Astrocyte (in vitro differentiated cells and primary cell): ENCODE data around the gene PLEKHG2. TPM values are rescaled to one million over a fixed set of nuclear protein-coding genes. Genes with fewer than 3 reads are reported as not detected.
A peak's percentile ranks its signal among the peaks of the same experiment; 100 is the strongest.

Source experiments
- DNase-seq: peaks from one replicate; pipeline ENCODE4 v3.0.0-alpha.2; 2010; ENCODE audit warnings: low read depth
- FAIRE-seq: peaks from 2 replicates; lab custom pipeline; 2011; peaks lifted over from hg19 to GRCh38; lab: Jason Lieb, UNC
- H2AFZ ChIP-seq: 2 replicates; pipeline ENCODE4 v1.6.0; 2012; ENCODE audit warnings: low read depth, low read length, inconsistent platforms
- H3K27ac ChIP-seq: 2 replicates; pipeline ENCODE4 v1.5.1; 2011; ENCODE audit warnings: low read depth, low read length, inconsistent platforms
- H3K27me3 ChIP-seq: 2 replicates; pipeline ENCODE4 v1.6.0; 2011; ENCODE audit warnings: low read length, inconsistent platforms; ENCODE audit not compliant: insufficient read depth
- H3K36me3 ChIP-seq: 2 replicates; pipeline ENCODE4 v1.5.1; 2011; ENCODE audit warnings: low read length, inconsistent platforms; ENCODE audit not compliant: insufficient read depth
- H3K4me1 ChIP-seq: 2 replicates; pipeline ENCODE4 v1.5.1; 2011; ENCODE audit warnings: low read length, inconsistent platforms; ENCODE audit not compliant: insufficient read depth
- H3K4me2 ChIP-seq: 2 replicates; pipeline ENCODE4 v1.6.0; 2012; ENCODE audit warnings: low read length, inconsistent platforms
- H3K4me3 ChIP-seq: 2 replicates; pipeline ENCODE4 v1.5.1; 2011; ENCODE audit warnings: low read depth, mild to moderate bottlenecking, low read length, inconsistent platforms; ENCODE audit not compliant: insufficient read depth
- H3K79me2 ChIP-seq: 2 replicates; pipeline ENCODE4 v1.6.0; 2012; ENCODE audit warnings: mild to moderate bottlenecking, low read length, inconsistent platforms; ENCODE audit not compliant: insufficient read depth
- H3K9ac ChIP-seq: 2 replicates; pipeline ENCODE4 v1.6.0; 2012; ENCODE audit warnings: mild to moderate bottlenecking, low read length, inconsistent platforms
- H3K9me3 ChIP-seq: 2 replicates; pipeline ENCODE4 v1.5.1; 2012; ENCODE audit warnings: low read depth, mild to moderate bottlenecking, low read length, inconsistent platforms; ENCODE audit not compliant: insufficient read depth
- H4K20me1 ChIP-seq: 2 replicates; pipeline ENCODE4 v1.6.0; 2012; ENCODE audit warnings: low read length, inconsistent platforms; ENCODE audit not compliant: insufficient read depth
- H3K27ac Mint-ChIP-seq: one replicate; pipeline ENCODE4 v1.8.0; 2021; ENCODE audit warnings: mild to moderate bottlenecking, mixed read lengths; ENCODE audit not compliant: unreplicated experiment
- H3K27me3 Mint-ChIP-seq: one replicate; pipeline ENCODE4 v1.8.0; 2021; ENCODE audit warnings: low read depth, mixed read lengths; ENCODE audit not compliant: unreplicated experiment
- H3K36me3 Mint-ChIP-seq: one replicate; pipeline ENCODE4 v1.8.0; 2021; ENCODE audit warnings: low read depth, mixed read lengths; ENCODE audit not compliant: unreplicated experiment
- H3K4me1 Mint-ChIP-seq: one replicate; pipeline ENCODE4 v1.8.0; 2021; ENCODE audit warnings: low read depth, mixed read lengths; ENCODE audit not compliant: unreplicated experiment
- H3K4me3 Mint-ChIP-seq: one replicate; pipeline ENCODE4 v1.8.0; 2021; ENCODE audit warnings: mild to moderate bottlenecking, moderate library complexity, mixed read lengths; ENCODE audit not compliant: unreplicated experiment
- H3K9me3 Mint-ChIP-seq: one replicate; pipeline ENCODE4 v1.8.0; 2021; ENCODE audit warnings: mild to moderate bottlenecking, mixed read lengths; ENCODE audit not compliant: unreplicated experiment
- CTCF ChIP-seq: IDR thresholded peaks from 2 replicates; pipeline ENCODE4 v1.5.1; 2011; ENCODE audit warnings: low read depth, mild to moderate bottlenecking, inconsistent platforms, low read length, moderate library complexity; ENCODE audit not compliant: insufficient read depth
- EZH2 ChIP-seq: IDR thresholded peaks from 2 replicates; pipeline ENCODE4 v1.6.1; 2012; ENCODE audit warnings: mild to moderate bottlenecking, low read length, inconsistent platforms; ENCODE audit not compliant: insufficient read depth
- total RNA-seq: library from RNA; stranded (reverse); gene quantifications from 2 replicates; pipeline ENCODE4 v1.2.1, GENCODE V29; 2021

The PLEKHG2 gene
- total RNA-seq, 1 donor from 2014 or later: 102 TPM

- peaks cover 28% of the 10 kb centered on the region for H3K36me3 ChIP-seq
- no peak overlapping the region for H3K9ac ChIP-seq
- H3K79me2 ChIP-seq: peaks cover 5% of the 10 kb centered on the region
- TF ChIP-seq CTCF: no peak
- no peak for TF ChIP-seq EZH2
- peaks cover 15% of the 10 kb centered on the region for H4K20me1 ChIP-seq
- Mint-ChIP-seq H3K4me1 (peaks cover 3% of the 10 kb centered on the region), H3K9me3 (no peaks in the 10 kb centered on the region), H3K27me3 (no peaks in the 10 kb centered on the region), H3K4me3 (no peak overlapping the region), H3K36me3 (peaks cover 38% of the 10 kb centered on the region), H3K27ac (no peak overlapping the region)
- no peak overlapping the region for H3K4me2 ChIP-seq
- H3K9me3 ChIP-seq: no peaks in the 10 kb centered on the region
- no peak overlapping the region for H3K4me3 ChIP-seq
- H3K27ac ChIP-seq: no peak overlapping the region
- DNase-seq: no peak
- peaks cover 15% of the 10 kb centered on the region for H3K4me1 ChIP-seq
- no peak for FAIRE-seq
- H3K27me3 ChIP-seq: no peaks in the 10 kb centered on the region
- H2AFZ ChIP-seq: no peak overlapping the region
Measured at GRCh38 chr19:39370735-39371134, 41.7 kb upstream of the PLEKHG2 start.

GRCh38 chr19:39372047-39372802 is 40.2 kb upstream of the PLEKHG2 start:
- H3K27ac Mint-ChIP-seq: no peak overlapping the region
- peaks cover 3% of the 10 kb centered on the region for H3K4me1 Mint-ChIP-seq
- no peak for TF ChIP-seq EZH2
- TF ChIP-seq CTCF: no peak
- Histone ChIP-seq H3K9me3 (no peaks in the 10 kb centered on the region), H4K20me1 (peaks cover 21% of the 10 kb centered on the region), H3K4me1 (peaks cover 15% of the 10 kb centered on the region), H3K27me3 (no peaks in the 10 kb centered on the region), H2AFZ (no peak overlapping the region), H3K4me2 (peak overlapping the region; percentile 65), H3K79me2 (peaks cover 5% of the 10 kb centered on the region), H3K36me3 (peaks cover 39% of the 10 kb centered on the region), H3K9ac (peak overlapping the region; percentile 70), H3K4me3 (no peak overlapping the region), H3K27ac (peak overlapping the region; percentile 83)
- peak; percentile 95 for DNase-seq
- H3K36me3 Mint-ChIP-seq: peaks cover 41% of the 10 kb centered on the region
- no peak overlapping the region for H3K4me3 Mint-ChIP-seq
- no peaks in the 10 kb centered on the region for H3K9me3 Mint-ChIP-seq
- no peak for FAIRE-seq
- no peaks in the 10 kb centered on the region for H3K27me3 Mint-ChIP-seq

GRCh38 chr19:39372941-39373340 is 39.5 kb upstream of the PLEKHG2 start:
- Histone ChIP-seq H3K27me3 (no peaks in the 10 kb centered on the region), H2AFZ (no peak overlapping the region), H3K9ac (peak overlapping the region; percentile 70), H3K79me2 (peaks cover 5% of the 10 kb centered on the region), H3K9me3 (no peaks in the 10 kb centered on the region), H3K4me3 (no peak overlapping the region), H3K4me2 (peak overlapping the region; percentile 65), H3K27ac (peak overlapping the region; percentile 83), H3K36me3 (peaks cover 44% of the 10 kb centered on the region), H3K4me1 (peaks cover 15% of the 10 kb centered on the region), H4K20me1 (peaks cover 21% of the 10 kb centered on the region)
- Mint-ChIP-seq H3K4me1 (peaks cover 3% of the 10 kb centered on the region), H3K27ac (no peak overlapping the region), H3K9me3 (no peaks in the 10 kb centered on the region), H3K27me3 (no peaks in the 10 kb centered on the region), H3K36me3 (peaks cover 44% of the 10 kb centered on the region), H3K4me3 (no peak overlapping the region)
- TF ChIP-seq EZH2 (no peak), CTCF (no peak)
- FAIRE-seq: no peak
- DNase-seq: no peak
